K562 (cell line): ENCODE data around the gene PURA. TPM values are rescaled to one million over a fixed set of nuclear protein-coding genes. Genes with fewer than 3 reads are reported as not detected.
A peak's percentile ranks its signal among the peaks of the same experiment; 100 is the strongest.

Experiments
- ATAC-seq: fragments of 200-7000 bp; cut with Tn5 transposase; 3 replicates; pipeline ENCODE4 v1.9.1; 2020; ENCODE audit warnings: moderate library complexity
- BruUV-seq: library from RNA; stranded (reverse); fragments of 400-500 nt; replicated peaks from 2 replicates; lab custom pipeline; 2021; lab: Mats Ljungman, UMichigan
- CTCF ChIA-PET: fragments of 300-600 bp; formaldehyde crosslinking; extraction: SDS; loops from one replicate; lab custom pipeline; 2021; ENCODE audit warnings: low intra/inter-chr PET ratio; lab: Yijun Ruan, JAX
- POLR2A ChIA-PET: fragments of 300-600, 350-650 bp; sonication (Branson Sonifier 250); formaldehyde crosslinking; extraction: SDS; loops from one replicate; lab custom pipeline; 2021; ENCODE audit warnings: antibody characterized with exemption, inconsistent platforms; lab: Yijun Ruan, JAX
- DNase-seq, 4 experiments: peaks; one replicate each; pipeline versions ENCODE4 v3.0.0 to v3.0.0-alpha.2; 2011 to 2018; ENCODE audit warnings: low spot score in 3 of 4, mixed read lengths in 3 of 4; ENCODE audit errors: extremely low read depth in 1 of 4
- FAIRE-seq: peaks from 2 replicates; lab custom pipeline; 2011; peaks lifted over from hg19 to GRCh38; lab: Jason Lieb, UNC
- H2AFZ ChIP-seq: 2 replicates; pipeline ENCODE4 v1.6.0; 2011; ENCODE audit warnings: low read depth, low read length, control low read depth, inconsistent platforms
- H3K27ac ChIP-seq: fragments of 200-600 bp; 3 replicates; pipeline ENCODE4 v1.8.0; 2011; ENCODE audit warnings: low read depth, mild to moderate bottlenecking, control low read depth, inconsistent platforms, low read length, moderate library complexity, mixed read lengths; ENCODE audit errors: extremely low read depth
- H3K27me3 ChIP-seq, 2 experiments: fragments of 300-600 bp in 1 of 2; 2 replicates in 1 of 2; 3 replicates in 1 of 2; pipeline versions ENCODE4 v1.6.0 to v1.8.0; 2011; ENCODE audit warnings: inconsistent platforms in 2 of 2, low read length in 2 of 2, mild to moderate bottlenecking in 1 of 2, mixed read lengths in 1 of 2, moderate library complexity in 1 of 2; ENCODE audit not compliant: control insufficient read depth in 2 of 2, insufficient read depth in 2 of 2
- H3K36me3 ChIP-seq: fragments of 300-600 bp; 3 replicates; pipeline ENCODE4 v1.8.0; 2011; ENCODE audit warnings: mild to moderate bottlenecking, low read length, inconsistent platforms; ENCODE audit not compliant: control insufficient read depth, insufficient read depth
- H3K4me1 ChIP-seq, 2 experiments: fragments of 200-600 bp in 1 of 2; replicated peaks in 1 of 2; 2 replicates in 1 of 2; 3 replicates in 1 of 2; pipeline versions ENCODE4 v1.5.1 to v1.8.0; 2011; ENCODE audit warnings: inconsistent platforms in 2 of 2, low read length in 2 of 2, mild to moderate bottlenecking in 1 of 2, mixed read lengths in 1 of 2, moderate library complexity in 1 of 2; ENCODE audit not compliant: control insufficient read depth in 2 of 2, insufficient read depth in 2 of 2
- H3K4me2 ChIP-seq: 2 replicates; pipeline ENCODE4 v1.6.1; 2011; ENCODE audit warnings: low read length, control low read depth, inconsistent platforms, mixed read lengths; ENCODE audit not compliant: insufficient read depth
- H3K4me3 ChIP-seq: fragments of 200-600 bp; sonication (generic), shearing (Covaris generic); 2 replicates; pipeline ENCODE4 v1.5.1; 2016; ENCODE audit warnings: control low read depth, inconsistent platforms
- H3K79me2 ChIP-seq: fragments of 200-600 bp; 3 replicates; pipeline ENCODE4 v1.8.0; 2011; ENCODE audit warnings: low read length, inconsistent platforms; ENCODE audit not compliant: control insufficient read depth, insufficient read depth
- H3K9ac ChIP-seq, 2 experiments: 2 replicates each; pipeline versions ENCODE4 v1.6.0 to v1.6.1; 2011; ENCODE audit warnings: low read depth in 2 of 2, low read length in 2 of 2, control low read depth in 1 of 2, inconsistent platforms in 1 of 2, mild to moderate bottlenecking in 1 of 2, mixed read lengths in 1 of 2; ENCODE audit not compliant: insufficient read depth in 1 of 2
- H3K9me1 ChIP-seq: one replicate; pipeline ENCODE4 v1.6.0; 2011; ENCODE audit warnings: inconsistent platforms, mild to moderate bottlenecking, low read length, moderate library complexity; ENCODE audit not compliant: control insufficient read depth, insufficient read depth
- H3K9me3 ChIP-seq: replicated peaks from 2 replicates; pipeline ENCODE4 v1.5.1; 2011; ENCODE audit warnings: low read depth, low read length, inconsistent platforms; ENCODE audit not compliant: control insufficient read depth, insufficient read depth
- H4K20me1 ChIP-seq: replicated peaks from 2 replicates; pipeline ENCODE4 v1.6.1; 2011; ENCODE audit warnings: low read length, inconsistent platforms, mixed read lengths; ENCODE audit not compliant: control insufficient read depth, insufficient read depth
- CEBPB ChIP-seq: fragments of 450-650 bp; IDR thresholded peaks from 2 replicates; pipeline ENCODE4 v1.6.1; 2016; ENCODE audit warnings: missing genetic modification characterization, missing compliant biosample characterization
- CEBPG ChIP-seq, 3 experiments: fragments of 200-800 bp in 1 of 3; sonication (Bioruptor generic) in 1 of 3; sonication (generic) in 1 of 3; formaldehyde crosslinking in 1 of 3; IDR thresholded peaks in 2 of 3; conservative IDR thresholded peaks in 1 of 3; 2 replicates each; pipeline versions ENCODE4 v1.6.1 to v1.8.0; 2016 to 2022; ENCODE audit warnings: missing compliant biosample characterization in 2 of 3, missing genetic modification characterization in 2 of 3, mild to moderate bottlenecking in 1 of 3, missing genetic modification reagents in 1 of 3
- CHD2 ChIP-seq: IDR thresholded peaks from 2 replicates; pipeline ENCODE4 v1.6.1; 2011; ENCODE audit warnings: low read depth, low read length
- FOXK2 ChIP-seq, 2 experiments: fragments of 450-650 bp; IDR thresholded peaks in 1 of 2; conservative IDR thresholded peaks in 1 of 2; 2 replicates each; pipeline ENCODE4 v1.6.1; 2016; ENCODE audit warnings: low read depth in 2 of 2, mild to moderate bottlenecking in 1 of 2
- MBD1 ChIP-seq: fragments of 250-450 bp; sonication (Bioruptor Pico); IDR thresholded peaks from 2 replicates; pipeline ENCODE4 v1.8.0; 2022; ENCODE audit warnings: inconsistent platforms
- NCOA6 ChIP-seq: fragments of 450-650 bp; IDR thresholded peaks from 2 replicates; pipeline ENCODE4 v1.6.1; 2017; ENCODE audit warnings: mild to moderate bottlenecking
- SMARCB1 ChIP-seq: IDR thresholded peaks from 2 replicates; pipeline ENCODE4 v1.6.1; 2011; ENCODE audit warnings: improper control_type of control experiment, low read depth; ENCODE audit not compliant: insufficient read length
- SUPT5H ChIP-seq: fragments of 450-650 bp; IDR thresholded peaks from 2 replicates; pipeline ENCODE4 v1.6.1; 2016
- TSC22D4 ChIP-seq: fragments of 450-650 bp; IDR thresholded peaks from 2 replicates; pipeline ENCODE4 v1.6.1; 2016; ENCODE audit warnings: missing genetic modification characterization, missing biosample characterization, control low read depth
- WGBS: fragments of 100-300 bp; shearing (Covaris generic); methylation state at CpG from one replicate; pipeline ENCODE4 v1.1.6; 2016; ENCODE audit warnings: low coverage, mixed read lengths; ENCODE audit not compliant: insufficient coverage; ENCODE audit errors: missing lambda C conversion rate; 5-methylcytosine and 5-hydroxymethylcytosine counted together
- in situ Hi-C: fragments of 300-500 bp; cut with MboI; formaldehyde crosslinking; loops from 4 replicates; pipeline ENCODE4 v1.15.0; 2018; ENCODE audit warnings: inconsistent platforms, mixed read lengths
- intact Hi-C: fragments of 100-400 bp; cut with micrococcal nuclease; formaldehyde crosslinking; loops from 2 replicates; pipeline ENCODE4 v1.14.2; 2022
- polyA plus RNA-seq, 8 experiments: library from polyadenylated mRNA; depleted of rRNA in 4 of 8; stranded (reverse) in 5 of 8; unstranded in 3 of 8; fragments of >200 nt; fragmentation: Nextera tagmentation in 2 of 8; fragmentation: Illumina TruSeq in 1 of 8; extraction: Ambion mirVana in 2 of 8; extraction: Trizol in 1 of 8; gene quantifications; 2 replicates each; pipeline versions ENCODE4 v1.2.1 to v1.2.3, GENCODE V29; 2011 to 2014; ENCODE audit warnings: inconsistent platforms in 1 of 8, missing spikeins in 1 of 8
- total RNA-seq, 7 experiments: library from RNA; depleted of rRNA in 6 of 7; stranded (reverse); fragments of >200 nt in 6 of 7; fragmentation: Illumina TruSeq in 2 of 7; extraction: Trizol in 2 of 7; gene quantifications; 2 replicates each; pipeline versions ENCODE4 v1.2.1 to v1.2.3, GENCODE V29; 2011 to 2021; ENCODE audit warnings: low replicate concordance in 1 of 7
- TF ChIP-seq, protein P1 (sequence below): fragments of 450-650 bp; IDR thresholded peaks from 2 replicates; pipeline ENCODE4 v1.6.1; 2016; ENCODE audit warnings: missing biosample characterization, missing genetic modification characterization
- TF ChIP-seq, protein P2 (sequence below): IDR thresholded peaks from 2 replicates; pipeline ENCODE4 v1.6.1; 2016; ENCODE audit warnings: missing genetic modification characterization, missing compliant biosample characterization
- TF ChIP-seq, protein P3 (sequence below), 2 experiments: fragments of 450-650 bp in 1 of 2; sonication (generic) in 1 of 2; formaldehyde crosslinking in 1 of 2; IDR thresholded peaks in 1 of 2; conservative IDR thresholded peaks in 1 of 2; 2 replicates each; pipeline versions ENCODE4 v1.6.1 to v1.8.1; 2016 to 2023; ENCODE audit warnings: mild to moderate bottlenecking in 2 of 2, moderate library complexity in 2 of 2, inconsistent platforms in 1 of 2, missing genetic modification reagents in 1 of 2
- TF ChIP-seq, protein P4 (sequence below), 3 experiments: IDR thresholded peaks in 2 of 3; conservative IDR thresholded peaks in 1 of 3; 2 replicates each; pipeline ENCODE4 v1.5.1; 2011 to 2012; ENCODE audit warnings: low read length in 3 of 3, mild to moderate bottlenecking in 3 of 3, control low read depth in 2 of 3, improper control_type of control experiment in 1 of 3, inconsistent platforms in 1 of 3, low read depth in 1 of 3, mixed read lengths in 1 of 3, moderate library complexity in 1 of 3; ENCODE audit not compliant: insufficient read depth in 2 of 3

The PURA gene
- total and polyA plus RNA-seq, 9 of the 15 experiments (the other 6 are each of a cell fraction or from before 2014, with no cell fraction given): 3.2 to 11.1 (median 5.4) TPM

GRCh38 chr5:140106101-140106500 is 7.8 kb upstream of the PURA start:
- 0 out of 2 replicates have a peak overlapping the region, but pooled peaks have one; percentile 93 for H2AFZ ChIP-seq
- H3K4me2 ChIP-seq: no peak overlapping the region
- H3K9me3 ChIP-seq: no peaks in the 10 kb centered on the region
- 66% methylated on average over 5 of the region's 5 CpGs for WGBS
- H4K20me1 ChIP-seq: no peaks in the 10 kb centered on the region
- no peaks in the 10 kb centered on the region for H3K9me1 ChIP-seq
- no peak overlapping the region for H3K4me3 ChIP-seq
- no peaks in the 10 kb centered on the region for H3K27me3 ChIP-seq
- ChIA-PET POLR2A (interaction anchor here (0.5 kb wide), 1 partner anchor 249 kb away, joined by 3 read pairs; no protein-coding TSS in a partner anchor), CTCF (interaction anchor here (1.1 kb wide), 1 partner anchor 33 kb away, joined by 5 read pairs; no protein-coding TSS in a partner anchor)
- no peak overlapping the region for H3K9ac ChIP-seq
- peak; percentile 37 for FAIRE-seq
- peak in 1 of 4 experiments; percentile 17 for DNase-seq
- ATAC-seq: no peak
- no peak overlapping the region for H3K27ac ChIP-seq
- no peaks in the 10 kb centered on the region for H3K36me3 ChIP-seq
- in situ Hi-C loops (no loop called here), intact Hi-C loops (loop anchor here (2.0 kb wide), 1 partner anchor 51 kb away; no protein-coding TSS in a partner anchor)
- H3K4me1 ChIP-seq: peaks cover 10 to 14% of the 10 kb centered on the region in 2 experiments; a peak in 4 of 5 replicates
- H3K79me2 ChIP-seq: peaks cover 31% of the 10 kb centered on the region
- no TSS peak for BruUV-seq
- TF ChIP-seq FOXK2 (conservative IDR thresholded peaks at IDR 0.05 in 1 of 2, IDR thresholded peaks at IDR 0.05 in 1 of 2; ENCODE audit: low read depth in 2 of 2) (peak in 1 of 2 experiments; percentile 29; a peak in 1 of 4 replicates), NCOA6 (no peak), TSC22D4 (tag) (no peak), SUPT5H (no peak), MBD1 (CRISPR knock-in tag) (no peak), CEBPB (tag) (peak; percentile 99), CEBPG (CRISPR knock-in tag; IDR thresholded peaks at IDR 0.05) (peak; percentile 77), CEBPG (tag; conservative IDR thresholded peaks at IDR 0.05 in 1 of 2, IDR thresholded peaks at IDR 0.05 in 1 of 2) (peak; percentile 95 to 98), SMARCB1 (no peak), CHD2 (no peak)
- TF ChIP-seq, protein P1, sequence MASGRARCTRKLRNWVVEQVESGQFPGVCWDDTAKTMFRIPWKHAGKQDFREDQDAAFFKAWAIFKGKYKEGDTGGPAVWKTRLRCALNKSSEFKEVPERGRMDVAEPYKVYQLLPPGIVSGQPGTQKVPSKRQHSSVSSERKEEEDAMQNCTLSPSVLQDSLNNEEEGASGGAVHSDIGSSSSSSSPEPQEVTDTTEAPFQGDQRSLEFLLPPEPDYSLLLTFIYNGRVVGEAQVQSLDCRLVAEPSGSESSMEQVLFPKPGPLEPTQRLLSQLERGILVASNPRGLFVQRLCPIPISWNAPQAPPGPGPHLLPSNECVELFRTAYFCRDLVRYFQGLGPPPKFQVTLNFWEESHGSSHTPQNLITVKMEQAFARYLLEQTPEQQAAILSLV (tag): 0 out of 2 replicates have a peak, but pooled peaks have one; percentile 47
- TF ChIP-seq, protein P2, sequence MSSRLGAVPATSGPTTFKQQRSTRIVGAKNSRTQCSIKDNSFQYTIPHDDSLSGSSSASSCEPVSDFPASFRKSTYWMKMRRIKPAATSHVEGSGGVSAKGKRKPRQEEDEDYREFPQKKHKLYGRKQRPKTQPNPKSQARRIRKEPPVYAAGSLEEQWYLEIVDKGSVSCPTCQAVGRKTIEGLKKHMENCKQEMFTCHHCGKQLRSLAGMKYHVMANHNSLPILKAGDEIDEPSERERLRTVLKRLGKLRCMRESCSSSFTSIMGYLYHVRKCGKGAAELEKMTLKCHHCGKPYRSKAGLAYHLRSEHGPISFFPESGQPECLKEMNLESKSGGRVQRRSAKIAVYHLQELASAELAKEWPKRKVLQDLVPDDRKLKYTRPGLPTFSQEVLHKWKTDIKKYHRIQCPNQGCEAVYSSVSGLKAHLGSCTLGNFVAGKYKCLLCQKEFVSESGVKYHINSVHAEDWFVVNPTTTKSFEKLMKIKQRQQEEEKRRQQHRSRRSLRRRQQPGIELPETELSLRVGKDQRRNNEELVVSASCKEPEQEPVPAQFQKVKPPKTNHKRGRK (tag): 0 out of 2 replicates have a peak, but pooled peaks have one; percentile 3
- TF ChIP-seq, protein P3, sequence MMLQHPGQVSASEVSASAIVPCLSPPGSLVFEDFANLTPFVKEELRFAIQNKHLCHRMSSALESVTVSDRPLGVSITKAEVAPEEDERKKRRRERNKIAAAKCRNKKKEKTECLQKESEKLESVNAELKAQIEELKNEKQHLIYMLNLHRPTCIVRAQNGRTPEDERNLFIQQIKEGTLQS (IDR thresholded peaks at IDR 0.05): 0 out of 2 replicates have a peak, but pooled peaks have one; percentile 17
- TF ChIP-seq, protein P3 (CRISPR knock-in tag; conservative IDR thresholded peaks at IDR 0.05): no peak
- TF ChIP-seq, protein P4, sequence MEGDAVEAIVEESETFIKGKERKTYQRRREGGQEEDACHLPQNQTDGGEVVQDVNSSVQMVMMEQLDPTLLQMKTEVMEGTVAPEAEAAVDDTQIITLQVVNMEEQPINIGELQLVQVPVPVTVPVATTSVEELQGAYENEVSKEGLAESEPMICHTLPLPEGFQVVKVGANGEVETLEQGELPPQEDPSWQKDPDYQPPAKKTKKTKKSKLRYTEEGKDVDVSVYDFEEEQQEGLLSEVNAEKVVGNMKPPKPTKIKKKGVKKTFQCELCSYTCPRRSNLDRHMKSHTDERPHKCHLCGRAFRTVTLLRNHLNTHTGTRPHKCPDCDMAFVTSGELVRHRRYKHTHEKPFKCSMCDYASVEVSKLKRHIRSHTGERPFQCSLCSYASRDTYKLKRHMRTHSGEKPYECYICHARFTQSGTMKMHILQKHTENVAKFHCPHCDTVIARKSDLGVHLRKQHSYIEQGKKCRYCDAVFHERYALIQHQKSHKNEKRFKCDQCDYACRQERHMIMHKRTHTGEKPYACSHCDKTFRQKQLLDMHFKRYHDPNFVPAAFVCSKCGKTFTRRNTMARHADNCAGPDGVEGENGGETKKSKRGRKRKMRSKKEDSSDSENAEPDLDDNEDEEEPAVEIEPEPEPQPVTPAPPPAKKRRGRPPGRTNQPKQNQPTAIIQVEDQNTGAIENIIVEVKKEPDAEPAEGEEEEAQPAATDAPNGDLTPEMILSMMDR (IDR thresholded peaks at IDR 0.05 in 2 of 3, conservative IDR thresholded peaks at IDR 0.05 in 1 of 3; ENCODE audit: insufficient read depth in 2 of 3, low read depth in 1 of 3, low read length in 3 of 3): peak in 1 of 3 experiments; percentile 32; a peak in 2 of 6 replicates
